Measurements from ENCODE around the gene CRYGB.

CRYGB gene

DNA sequence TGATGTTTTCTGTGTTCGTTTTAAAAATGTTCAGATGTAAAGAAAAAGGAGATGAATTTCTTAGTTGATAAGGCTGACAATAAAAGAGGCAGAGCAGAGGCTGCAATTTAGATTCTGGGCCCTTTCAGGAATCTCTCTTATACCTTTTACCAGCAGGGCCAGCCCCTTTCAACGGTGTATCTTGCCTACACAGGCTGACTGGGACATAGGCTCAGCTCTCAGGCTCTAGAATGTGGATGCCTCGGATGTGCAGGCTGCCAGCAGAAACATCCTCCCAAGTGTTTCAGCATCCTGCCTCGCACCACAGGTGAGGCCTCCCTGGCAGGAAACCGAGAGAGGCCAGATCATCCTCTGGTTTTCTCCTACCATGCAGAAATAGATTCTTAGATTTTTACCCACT is 40.5 kb upstream of the CRYGB start:
- TF ChIP-seq, protein P1, sequence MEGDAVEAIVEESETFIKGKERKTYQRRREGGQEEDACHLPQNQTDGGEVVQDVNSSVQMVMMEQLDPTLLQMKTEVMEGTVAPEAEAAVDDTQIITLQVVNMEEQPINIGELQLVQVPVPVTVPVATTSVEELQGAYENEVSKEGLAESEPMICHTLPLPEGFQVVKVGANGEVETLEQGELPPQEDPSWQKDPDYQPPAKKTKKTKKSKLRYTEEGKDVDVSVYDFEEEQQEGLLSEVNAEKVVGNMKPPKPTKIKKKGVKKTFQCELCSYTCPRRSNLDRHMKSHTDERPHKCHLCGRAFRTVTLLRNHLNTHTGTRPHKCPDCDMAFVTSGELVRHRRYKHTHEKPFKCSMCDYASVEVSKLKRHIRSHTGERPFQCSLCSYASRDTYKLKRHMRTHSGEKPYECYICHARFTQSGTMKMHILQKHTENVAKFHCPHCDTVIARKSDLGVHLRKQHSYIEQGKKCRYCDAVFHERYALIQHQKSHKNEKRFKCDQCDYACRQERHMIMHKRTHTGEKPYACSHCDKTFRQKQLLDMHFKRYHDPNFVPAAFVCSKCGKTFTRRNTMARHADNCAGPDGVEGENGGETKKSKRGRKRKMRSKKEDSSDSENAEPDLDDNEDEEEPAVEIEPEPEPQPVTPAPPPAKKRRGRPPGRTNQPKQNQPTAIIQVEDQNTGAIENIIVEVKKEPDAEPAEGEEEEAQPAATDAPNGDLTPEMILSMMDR (IDR thresholded peaks at IDR 0.05; ENCODE audit: low read depth, low read length, missing control alignments), result no peak
- H3K4me3 ChIP-seq (ENCODE audit: low read depth, low read length), result no peak overlapping the region
- in situ Hi-C loops (cut with HindIII; ENCODE audit: low sequenced_read_pairs), result no loop called here
- DNase-seq (ENCODE audit: low read depth), result no peak

GRCh38 chr2:208183972-208184705 is 38.2 kb upstream of the CRYGB start:
- TF ChIP-seq, protein P1 (IDR thresholded peaks at IDR 0.05; ENCODE audit: low read depth, low read length, missing control alignments), result no peak
- in situ Hi-C loops (cut with HindIII; ENCODE audit: low sequenced_read_pairs), result no loop called here
- no peak overlapping the region for H3K4me3 ChIP-seq (ENCODE audit: low read depth, low read length)
- DNase-seq (ENCODE audit: low read depth), result no peak

DNA sequence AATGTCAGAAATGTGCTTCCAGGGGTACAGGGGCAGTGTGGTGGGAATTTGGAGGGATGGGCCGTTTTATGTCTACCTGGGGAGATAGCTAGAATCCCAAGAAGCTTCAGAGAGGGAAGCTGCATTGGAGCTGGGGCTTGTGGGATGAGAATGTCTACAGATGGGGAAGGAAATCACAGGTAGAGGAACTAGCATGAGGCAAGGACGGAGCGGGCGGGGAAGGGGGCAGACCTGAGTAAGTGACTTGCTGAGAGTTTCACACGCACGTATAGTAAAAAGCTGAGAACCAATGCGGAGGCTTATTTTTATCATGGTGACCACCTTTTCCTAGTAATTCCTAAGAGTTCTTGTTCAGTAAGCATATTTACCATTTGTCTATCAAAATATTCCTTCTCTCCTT is 37.6 kb upstream of the CRYGB start:
- TF ChIP-seq, protein P1 (IDR thresholded peaks at IDR 0.05; ENCODE audit: low read depth, low read length, missing control alignments), result no peak
- in situ Hi-C loops (cut with HindIII; ENCODE audit: low sequenced_read_pairs), result no loop called here
- H3K4me3 ChIP-seq (ENCODE audit: low read depth, low read length), result no peak overlapping the region
- no peak for DNase-seq (ENCODE audit: low read depth)

DNA sequence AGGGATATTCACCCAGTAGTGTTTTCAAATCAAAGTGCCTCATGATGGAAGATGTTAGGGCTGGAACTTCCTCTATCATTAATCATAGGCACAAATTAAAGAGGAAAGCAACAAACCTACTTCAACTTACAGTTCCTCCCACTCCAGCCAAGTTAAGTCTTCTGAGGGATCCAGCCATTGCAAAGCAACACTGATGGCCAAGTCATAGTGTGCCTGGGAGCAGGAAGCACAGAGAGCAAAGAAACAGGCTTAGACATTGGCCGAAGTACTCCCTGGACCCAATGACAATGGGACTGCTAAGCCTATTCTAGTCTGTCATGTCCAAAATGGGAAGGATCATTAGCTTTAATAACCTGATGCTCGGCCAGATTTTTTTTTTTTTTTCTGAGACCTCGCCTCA is 36.9 kb upstream of the CRYGB start:
- TF ChIP-seq, protein P1 (IDR thresholded peaks at IDR 0.05; ENCODE audit: low read depth, low read length, missing control alignments), result no peak
- in situ Hi-C loops (cut with HindIII; ENCODE audit: low sequenced_read_pairs), result no loop called here
- no peak for DNase-seq (ENCODE audit: low read depth)
- no peak overlapping the region for H3K4me3 ChIP-seq (ENCODE audit: low read depth, low read length)

DNA sequence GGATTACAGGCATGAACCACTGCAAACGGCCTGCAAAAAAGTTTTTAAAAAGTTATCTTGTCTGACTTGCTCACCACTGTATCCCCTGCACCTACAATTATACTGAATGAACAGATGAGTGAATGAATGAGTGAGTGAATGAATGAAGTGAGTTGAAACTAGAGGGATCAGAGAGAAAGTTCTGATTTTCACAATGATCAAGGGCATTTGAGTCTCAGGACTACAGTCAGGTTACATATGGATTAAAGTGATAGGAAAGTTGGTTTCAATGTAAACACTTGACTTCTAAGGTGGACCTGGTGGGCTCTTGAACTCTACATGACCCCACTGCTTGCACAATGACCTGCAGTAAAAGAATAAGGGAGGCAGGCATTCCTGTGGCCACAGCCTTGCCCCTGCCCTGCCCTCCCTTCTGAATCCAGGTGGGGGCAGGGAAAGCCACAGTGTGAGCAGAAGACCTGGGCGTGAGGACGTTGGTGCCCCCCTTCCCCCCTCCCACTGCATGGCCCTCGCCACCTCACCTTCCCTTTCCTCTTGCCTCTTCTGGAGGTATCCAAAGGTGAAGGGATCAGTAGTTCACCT is 33.2 kb upstream of the CRYGB start:
- no peak for DNase-seq (ENCODE audit: low read depth)
- TF ChIP-seq, protein P1 (IDR thresholded peaks at IDR 0.05; ENCODE audit: low read depth, low read length, missing control alignments), result no peak
- in situ Hi-C loops (cut with HindIII; ENCODE audit: low sequenced_read_pairs), result no loop called here
- no peak overlapping the region for H3K4me3 ChIP-seq (ENCODE audit: low read depth, low read length)

DNA sequence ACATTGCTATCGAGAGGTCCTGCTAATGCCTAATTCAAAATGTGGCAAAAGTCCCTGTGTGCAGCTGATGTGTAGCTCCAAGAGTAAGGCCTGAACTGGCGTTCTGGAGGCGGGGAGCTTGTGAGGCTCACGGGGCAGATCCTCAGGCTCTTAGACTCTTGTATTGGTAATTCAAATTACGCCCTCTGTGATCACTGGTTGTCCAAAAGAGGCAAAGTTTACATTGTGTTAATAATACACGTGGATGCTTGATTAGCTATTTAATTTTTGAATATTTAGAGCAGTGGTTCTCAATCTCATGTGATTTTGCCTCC is 29.8 kb upstream of the CRYGB start:
- H3K4me3 ChIP-seq (ENCODE audit: low read depth, low read length), result no peak overlapping the region
- no peak for DNase-seq (ENCODE audit: low read depth)
- in situ Hi-C loops (cut with HindIII; ENCODE audit: low sequenced_read_pairs), result no loop called here
- TF ChIP-seq, protein P1 (IDR thresholded peaks at IDR 0.05; ENCODE audit: low read depth, low read length, missing control alignments), result no peak
